A549 (cell line): ENCODE results near the gene GPT2.

ENCODE experiments used
- ESRRA ChIP-seq: fragments of 150-350 bp; IDR thresholded peaks from 2 replicates; pipeline ENCODE4 v1.6.1; 2014; ENCODE audit warnings: mild to moderate bottlenecking, low read length, borderline replicate concordance
- MYC ChIP-seq: IDR thresholded peaks from 2 replicates; pipeline ENCODE4 v1.6.1; 2012; ENCODE audit warnings: mild to moderate bottlenecking, inconsistent platforms, low read length, improper control_type of control experiment, borderline replicate concordance
- RAD21 ChIP-seq, 2 experiments: fragments of >200 bp in 1 of 2; sonication (Bioruptor Twin) in 1 of 2; formaldehyde crosslinking in 1 of 2; IDR thresholded peaks in 1 of 2; conservative IDR thresholded peaks in 1 of 2; 2 replicates in 1 of 2; 3 replicates in 1 of 2; pipeline ENCODE4 v1.6.1; 2012 to 2018; ENCODE audit warnings: inconsistent platforms in 1 of 2
- RCOR1 ChIP-seq: fragments of 150-350 bp; IDR thresholded peaks from 2 replicates; pipeline ENCODE4 v1.6.1; 2014; ENCODE audit warnings: antibody characterized with exemption, low read length, low read depth
- TF ChIP-seq, protein P1 (sequence below): fragments of >200 bp; sonication (Bioruptor Twin); formaldehyde crosslinking; IDR thresholded peaks from 3 replicates; pipeline ENCODE4 v1.5.1; 2016
- TF ChIP-seq, protein P2 (sequence below): fragments of 250-450 bp; sonication (Bioruptor Pico); IDR thresholded peaks from 2 replicates; pipeline ENCODE4 v1.5.0; 2021; ENCODE audit warnings: mild to moderate bottlenecking, moderate library complexity, borderline replicate concordance

DNA sequence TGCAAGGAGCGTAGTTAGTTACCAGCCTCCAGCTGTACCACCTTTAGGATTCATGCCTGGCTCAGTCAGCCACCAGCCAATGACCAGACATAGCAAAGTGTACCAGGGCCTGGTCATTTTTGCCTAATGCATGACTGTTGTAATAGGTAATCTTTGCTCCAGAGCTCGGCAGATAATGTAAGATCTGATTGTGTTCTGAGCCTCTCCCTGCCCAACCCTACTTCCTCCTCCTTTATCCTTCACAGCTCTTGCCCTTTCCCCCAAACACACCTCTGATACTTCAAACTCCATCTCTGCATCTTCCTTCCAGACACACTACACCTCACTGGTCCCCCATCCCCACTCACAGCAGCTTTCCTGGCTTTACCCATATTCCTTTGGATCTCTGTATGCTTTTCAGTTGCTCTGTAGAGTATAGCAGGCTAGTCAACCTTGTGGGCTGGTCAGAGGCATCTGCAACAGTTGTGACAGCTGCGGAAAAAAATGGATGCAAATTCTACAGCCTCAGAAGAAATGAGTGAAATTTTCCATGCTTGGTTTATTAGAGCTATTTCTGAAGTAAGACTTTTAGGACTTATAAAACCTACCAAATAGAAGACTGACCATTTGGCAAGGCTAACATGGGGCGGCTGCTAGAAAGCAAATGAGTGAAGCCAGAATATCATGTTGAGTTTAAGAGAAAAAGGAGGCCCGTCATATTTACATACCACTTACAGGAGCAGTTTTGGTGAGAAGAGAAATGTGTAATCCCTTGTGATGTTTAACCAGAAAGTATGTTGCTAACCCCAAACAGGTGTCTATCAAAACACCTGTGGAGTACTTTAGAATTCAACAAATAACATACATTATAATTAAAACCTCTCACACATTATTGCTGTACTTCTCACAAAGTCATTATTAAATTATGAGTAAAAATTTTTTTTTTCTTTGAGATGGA, 33.3 kb upstream of the GPT2 start:
- TF ChIP-seq, protein P1, sequence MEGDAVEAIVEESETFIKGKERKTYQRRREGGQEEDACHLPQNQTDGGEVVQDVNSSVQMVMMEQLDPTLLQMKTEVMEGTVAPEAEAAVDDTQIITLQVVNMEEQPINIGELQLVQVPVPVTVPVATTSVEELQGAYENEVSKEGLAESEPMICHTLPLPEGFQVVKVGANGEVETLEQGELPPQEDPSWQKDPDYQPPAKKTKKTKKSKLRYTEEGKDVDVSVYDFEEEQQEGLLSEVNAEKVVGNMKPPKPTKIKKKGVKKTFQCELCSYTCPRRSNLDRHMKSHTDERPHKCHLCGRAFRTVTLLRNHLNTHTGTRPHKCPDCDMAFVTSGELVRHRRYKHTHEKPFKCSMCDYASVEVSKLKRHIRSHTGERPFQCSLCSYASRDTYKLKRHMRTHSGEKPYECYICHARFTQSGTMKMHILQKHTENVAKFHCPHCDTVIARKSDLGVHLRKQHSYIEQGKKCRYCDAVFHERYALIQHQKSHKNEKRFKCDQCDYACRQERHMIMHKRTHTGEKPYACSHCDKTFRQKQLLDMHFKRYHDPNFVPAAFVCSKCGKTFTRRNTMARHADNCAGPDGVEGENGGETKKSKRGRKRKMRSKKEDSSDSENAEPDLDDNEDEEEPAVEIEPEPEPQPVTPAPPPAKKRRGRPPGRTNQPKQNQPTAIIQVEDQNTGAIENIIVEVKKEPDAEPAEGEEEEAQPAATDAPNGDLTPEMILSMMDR, result no peak
- TF ChIP-seq RAD21 (conservative IDR thresholded peaks at IDR 0.05 in 1 of 2, IDR thresholded peaks at IDR 0.05 in 1 of 2) (no peak), RCOR1 (no peak), MYC (no peak), ESRRA (no peak)
- TF ChIP-seq, protein P2, sequence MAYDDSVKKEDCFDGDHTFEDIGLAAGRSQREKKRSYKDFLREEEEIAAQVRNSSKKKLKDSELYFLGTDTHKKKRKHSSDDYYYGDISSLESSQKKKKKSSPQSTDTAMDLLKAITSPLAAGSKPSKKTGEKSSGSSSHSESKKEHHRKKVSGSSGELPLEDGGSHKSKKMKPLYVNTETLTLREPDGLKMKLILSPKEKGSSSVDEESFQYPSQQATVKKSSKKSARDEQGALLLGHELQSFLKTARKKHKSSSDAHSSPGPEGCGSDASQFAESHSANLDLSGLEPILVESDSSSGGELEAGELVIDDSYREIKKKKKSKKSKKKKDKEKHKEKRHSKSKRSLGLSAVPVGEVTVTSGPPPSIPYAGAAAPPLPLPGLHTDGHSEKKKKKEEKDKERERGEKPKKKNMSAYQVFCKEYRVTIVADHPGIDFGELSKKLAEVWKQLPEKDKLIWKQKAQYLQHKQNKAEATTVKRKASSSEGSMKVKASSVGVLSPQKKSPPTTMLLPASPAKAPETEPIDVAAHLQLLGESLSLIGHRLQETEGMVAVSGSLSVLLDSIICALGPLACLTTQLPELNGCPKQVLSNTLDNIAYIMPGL, result no peak
